Breast epithelium (tissue), 4 donors: Measurements from ENCODE around the gene STRIT1. TPM values are rescaled to one million over a fixed set of nuclear protein-coding genes. Genes with fewer than 3 reads are reported as not detected.
"Not testable (repeated sequence)": the region's sequence is repeated elsewhere in the genome, so short reads cannot be mapped to it uniquely, and the experiment has no call there.

Experiments used
- DNase-seq, 2 donors: peaks; one replicate each; pipeline ENCODE4 v3.0.0-alpha.2; 2019; ENCODE audit warnings: low spot score in 2 of 2
- H3K27ac ChIP-seq, 2 donors: fragments of 200-600 bp; sonication (generic) in 1 of 2; one replicate each; pipeline ENCODE4 v1.5.1; 2016 to 2019; ENCODE audit warnings: mild to moderate bottlenecking in 1 of 2
- H3K27me3 ChIP-seq, 2 donors: fragments of 200-600 bp; sonication (generic) in 1 of 2; one replicate each; pipeline versions ENCODE4 v1.5.1 to v1.6.0; 2017 to 2019; ENCODE audit warnings: control low read depth in 1 of 2, mild to moderate bottlenecking in 1 of 2
- H3K36me3 ChIP-seq: fragments of 200-600 bp; one replicate; pipeline ENCODE4 v1.5.1; 2019
- H3K4me1 ChIP-seq, 2 donors: fragments of 200-600 bp; sonication (generic); one replicate each; pipeline ENCODE4 v1.5.1; 2016 to 2019; ENCODE audit warnings: control low read depth in 1 of 2
- H3K4me3 ChIP-seq, 3 donors: fragments of 200-600 bp; sonication (generic); 1 replicate in 2 of 3; 2 replicates in 1 of 3; pipeline ENCODE4 v1.5.1; 2016 to 2019; ENCODE audit warnings: mild to moderate bottlenecking in 3 of 3, moderate library complexity in 2 of 3
- H3K9me3 ChIP-seq, 2 donors: fragments of 200-600 bp; sonication (generic) in 1 of 2; one replicate each; pipeline ENCODE4 v1.5.1; 2016 to 2019; ENCODE audit warnings: control low read depth in 1 of 2
- CTCF ChIP-seq, 3 donors: fragments of 450-650 bp; IDR thresholded peaks; one replicate each; pipeline ENCODE4 v1.5.1; 2016 to 2017; ENCODE audit warnings: antibody characterized with exemption in 3 of 3, mild to moderate bottlenecking in 3 of 3, moderate library complexity in 3 of 3
- POLR2A ChIP-seq: fragments of 450-650 bp; IDR thresholded peaks from one replicate; pipeline ENCODE4 v1.6.1; 2016; ENCODE audit warnings: antibody characterized with exemption, mild to moderate bottlenecking, moderate library complexity
- POLR2AphosphoS5 ChIP-seq, 3 donors: sonication (generic); formaldehyde crosslinking; IDR thresholded peaks; one replicate each; pipeline ENCODE4 v1.6.1; 2017; ENCODE audit warnings: antibody characterized with exemption in 3 of 3
- intact Hi-C: fragments of 100-400 bp; cut with DNase I; formaldehyde crosslinking; loops from one replicate; pipeline ENCODE4 v1.15.1; 2023; ENCODE audit warnings: low total_unique reads
- total RNA-seq, 3 donors: library from RNA; depleted of rRNA; stranded (reverse); fragments of >200 nt; gene quantifications; one replicate each; pipeline ENCODE4 v1.1.0, GENCODE V29; 2016

Gene STRIT1
- total RNA-seq, 3 donors from 2014 or later = 0.32 TPM; not detected in 2

GRCh38 chr3:155283092-155284056 lies 10.1 kb downstream of the STRIT1 start:
- Histone ChIP-seq H3K36me3 (no peaks in the 10 kb centered on the region), H3K4me1 (no peaks in the 10 kb centered on the region), H3K27me3 (no peaks in the 10 kb centered on the region), H3K27ac (peak overlapping the region in 1 of 2 donors; percentile 50), H3K9me3 (no peaks in the 10 kb centered on the region), H3K4me3 (no peak overlapping the region)
- DNase-seq = no peak
- no peak for TF ChIP-seq CTCF (IDR thresholded peaks at IDR 0.05)
- no peak for TF ChIP-seq POLR2A
- no peak for TF ChIP-seq POLR2AphosphoS5 (IDR thresholded peaks at IDR 0.05)
- intact Hi-C loops = no loop called here

GRCh38 chr3:155282385-155283091 lies 10.9 kb downstream of the STRIT1 start:
- TF ChIP-seq POLR2A = no peak
- TF ChIP-seq POLR2AphosphoS5 (IDR thresholded peaks at IDR 0.05) = no peak
- no peak for TF ChIP-seq CTCF (IDR thresholded peaks at IDR 0.05)
- H3K27ac ChIP-seq = peak overlapping the region in 1 of 2 donors; percentile 8
- DNase-seq = no peak

GRCh38 chr3:155281912-155282311 lies 11.6 kb downstream of the STRIT1 start:
- H3K27ac ChIP-seq = no peak overlapping the region
- intact Hi-C loops = no loop called here

More at GRCh38 chr3:155282385-155283091, 10.9 kb downstream of the STRIT1 start:
- Histone ChIP-seq H3K4me1 (no peaks in the 10 kb centered on the region), H3K9me3 (no peaks in the 10 kb centered on the region), H3K27me3 (no peaks in the 10 kb centered on the region), H3K36me3 (no peaks in the 10 kb centered on the region), H3K4me3 (no peak overlapping the region)
- intact Hi-C loops = no loop called here

GRCh38 chr3:155276089-155276488 lies 17.4 kb downstream of the STRIT1 start:
- H3K9me3 ChIP-seq, H3K4me1 ChIP-seq, H3K4me3 ChIP-seq, intact Hi-C loops, H3K36me3 ChIP-seq, DNase-seq, H3K27ac ChIP-seq, H3K27me3 ChIP-seq: not testable (repeated sequence)

More at GRCh38 chr3:155281912-155282311, 11.6 kb downstream of the STRIT1 start:
- Histone ChIP-seq H3K9me3 (no peaks in the 10 kb centered on the region), H3K27me3 (no peaks in the 10 kb centered on the region), H3K36me3 (no peaks in the 10 kb centered on the region), H3K4me3 (no peak overlapping the region), H3K4me1 (no peaks in the 10 kb centered on the region)
- no peak for TF ChIP-seq POLR2AphosphoS5 (IDR thresholded peaks at IDR 0.05)
- no peak for TF ChIP-seq CTCF (IDR thresholded peaks at IDR 0.05)
- no peak for TF ChIP-seq POLR2A
- DNase-seq = no peak

- H3K4me3 ChIP-seq, H3K36me3 ChIP-seq, H3K27me3 ChIP-seq, intact Hi-C loops, H3K9me3 ChIP-seq, DNase-seq, H3K4me1 ChIP-seq, H3K27ac ChIP-seq: not testable (repeated sequence)
Observed at GRCh38 chr3:155275159-155275754, 18.2 kb downstream of the STRIT1 start.

- DNase-seq, intact Hi-C loops, H3K27me3 ChIP-seq, H3K27ac ChIP-seq, H3K4me3 ChIP-seq, H3K4me1 ChIP-seq, H3K36me3 ChIP-seq, H3K9me3 ChIP-seq: not testable (repeated sequence)
Observed at GRCh38 chr3:155274435-155274834, 19.0 kb downstream of the STRIT1 start.
